H9 (cell line): ENCODE data around the gene RAB3IP. TPM values are rescaled to one million over a fixed set of nuclear protein-coding genes. Genes with fewer than 3 reads are reported as not detected.
"Not testable (repeated sequence)": the region's sequence is repeated elsewhere in the genome, so short reads cannot be mapped to it uniquely, and the experiment has no call there.

Source experiments
- DNase-seq: peaks from one replicate; pipeline ENCODE4 v3.0.0-alpha.2; 2017
- H2AFZ ChIP-seq: one replicate; pipeline ENCODE4 v1.6.1; 2013; ENCODE audit warnings: mild to moderate bottlenecking, low read length, control low read depth, moderate library complexity
- H2AK5ac ChIP-seq: 2 replicates; pipeline ENCODE4 v1.6.1; 2013; ENCODE audit warnings: low read length, control low read depth, mixed read lengths; ENCODE audit not compliant: insufficient read length
- H2BK120ac ChIP-seq: one replicate; pipeline ENCODE4 v1.6.1; 2013; ENCODE audit warnings: low read depth, mild to moderate bottlenecking, low read length, control low read depth, inconsistent platforms; ENCODE audit not compliant: poor library complexity, severe bottlenecking
- H2BK12ac ChIP-seq: 2 replicates; pipeline ENCODE4 v1.6.1; 2013; ENCODE audit warnings: low read length, control low read depth, mixed read lengths, low read depth; ENCODE audit not compliant: insufficient read length
- H2BK15ac ChIP-seq: 2 replicates; pipeline ENCODE4 v1.6.1; 2013; ENCODE audit warnings: low read depth, low read length, control low read depth
- H2BK20ac ChIP-seq: one replicate; pipeline ENCODE4 v1.6.1; 2013; ENCODE audit warnings: low read depth, mild to moderate bottlenecking, low read length, control low read depth, inconsistent platforms; ENCODE audit not compliant: poor library complexity, severe bottlenecking
- H2BK5ac ChIP-seq: 2 replicates; pipeline ENCODE4 v1.6.1; 2013; ENCODE audit warnings: low read length, control low read depth, mixed read lengths; ENCODE audit not compliant: insufficient read length
- H3K14ac ChIP-seq: 2 replicates; pipeline ENCODE4 v1.6.1; 2013; ENCODE audit warnings: low read length, control low read depth; ENCODE audit not compliant: insufficient read depth
- H3K18ac ChIP-seq: 2 replicates; pipeline ENCODE4 v1.6.1; 2013; ENCODE audit warnings: low read depth, mild to moderate bottlenecking, mixed read lengths, low read length, control low read depth; ENCODE audit not compliant: insufficient read length
- H3K23ac ChIP-seq: 2 replicates; pipeline ENCODE4 v1.6.1; 2013; ENCODE audit warnings: low read length, control low read depth, mixed read lengths, low read depth; ENCODE audit not compliant: insufficient read length
- H3K23me2 ChIP-seq: 2 replicates; pipeline ENCODE4 v1.6.1; 2013; ENCODE audit warnings: low read depth, mild to moderate bottlenecking, mixed read lengths, low read length, control low read depth; ENCODE audit not compliant: insufficient read length, poor library complexity, severe bottlenecking
- H3K27ac ChIP-seq: 2 replicates; pipeline ENCODE4 v1.5.1; 2013; ENCODE audit warnings: low read length, control low read depth, mixed read lengths, low read depth; ENCODE audit not compliant: insufficient read length
- H3K27me3 ChIP-seq: 2 replicates; pipeline ENCODE4 v1.6.1; 2013; ENCODE audit warnings: low read length, control low read depth, inconsistent platforms; ENCODE audit not compliant: insufficient read depth
- H3K4ac ChIP-seq: 2 replicates; pipeline ENCODE4 v1.6.1; 2013; ENCODE audit warnings: low read depth, mild to moderate bottlenecking, control low read depth, inconsistent platforms, low read length, moderate library complexity
- H3K4me1 ChIP-seq: 2 replicates; pipeline ENCODE4 v1.6.1; 2013; ENCODE audit warnings: low read length, control low read depth, inconsistent platforms; ENCODE audit not compliant: insufficient read depth
- H3K4me2 ChIP-seq: 2 replicates; pipeline ENCODE4 v1.6.1; 2013; ENCODE audit warnings: low read length, control low read depth, mixed read lengths; ENCODE audit not compliant: insufficient read length, insufficient read depth
- H3K56ac ChIP-seq: 2 replicates; pipeline ENCODE4 v1.6.1; 2013; ENCODE audit warnings: low read depth, mild to moderate bottlenecking, mixed read lengths, low read length, control low read depth; ENCODE audit not compliant: insufficient read length
- H3K79me1 ChIP-seq: 2 replicates; pipeline ENCODE4 v1.6.1; 2013; ENCODE audit warnings: low read depth, mild to moderate bottlenecking, moderate library complexity, low read length, control low read depth, inconsistent platforms; ENCODE audit not compliant: insufficient read depth, poor library complexity, severe bottlenecking
- H3K79me2 ChIP-seq: 2 replicates; pipeline ENCODE4 v1.6.1; 2013; ENCODE audit warnings: low read length, control low read depth, inconsistent platforms; ENCODE audit not compliant: insufficient read depth
- H3K9ac ChIP-seq: 2 replicates; pipeline ENCODE4 v1.6.1; 2013; ENCODE audit warnings: low read length, control low read depth, mixed read lengths; ENCODE audit not compliant: insufficient read length; ENCODE audit errors: extremely low read depth
- H3K9me3 ChIP-seq: one replicate; pipeline ENCODE4 v1.6.1; 2013; ENCODE audit warnings: low read depth, low read length, inconsistent platforms; ENCODE audit not compliant: control insufficient read depth
- H3T11ph ChIP-seq: one replicate; pipeline ENCODE4 v1.6.1; 2013; ENCODE audit warnings: mild to moderate bottlenecking, low read length, control low read depth, inconsistent platforms
- H4K20me1 ChIP-seq: one replicate; pipeline ENCODE4 v1.6.1; 2013; ENCODE audit not compliant: control insufficient read depth, insufficient read length, insufficient read depth
- H4K5ac ChIP-seq: 2 replicates; pipeline ENCODE4 v1.6.1; 2013; ENCODE audit warnings: low read depth, mild to moderate bottlenecking, mixed read lengths, low read length, control low read depth; ENCODE audit not compliant: insufficient read length
- H4K8ac ChIP-seq: replicated peaks from 2 replicates; pipeline ENCODE4 v1.6.1; 2013; ENCODE audit warnings: low read length, control low read depth, mixed read lengths, low read depth; ENCODE audit not compliant: insufficient read length
- H4K91ac ChIP-seq: 2 replicates; pipeline ENCODE4 v1.6.1; 2013; ENCODE audit warnings: low read depth, mild to moderate bottlenecking, moderate library complexity, mixed read lengths, low read length, control low read depth; ENCODE audit not compliant: insufficient read length
- H3K27ac Mint-ChIP-seq, 3 experiments: 2 replicates in 2 of 3; 3 replicates in 1 of 3; pipeline ENCODE4 v1.8.0; 2020 to 2021; ENCODE audit warnings: mixed read lengths in 3 of 3, mild to moderate bottlenecking in 1 of 3, moderate library complexity in 1 of 3
- H3K27me3 Mint-ChIP-seq: 2 replicates; pipeline ENCODE4 v1.8.0; 2021; ENCODE audit warnings: low read depth, mild to moderate bottlenecking, moderate library complexity, mixed read lengths
- H3K36me3 Mint-ChIP-seq, 3 experiments: 2 replicates in 2 of 3; 3 replicates in 1 of 3; pipeline ENCODE4 v1.8.0; 2020 to 2021; ENCODE audit warnings: low read depth in 3 of 3, mixed read lengths in 3 of 3; ENCODE audit not compliant: insufficient read depth in 1 of 3
- H3K4me1 Mint-ChIP-seq, 2 experiments: 2 replicates each; pipeline ENCODE4 v1.8.0; 2020; ENCODE audit warnings: mixed read lengths in 2 of 2
- H3K4me3 Mint-ChIP-seq, 2 experiments: 2 replicates in 1 of 2; 3 replicates in 1 of 2; pipeline ENCODE4 v1.8.0; 2020 to 2021; ENCODE audit warnings: mild to moderate bottlenecking in 2 of 2, mixed read lengths in 2 of 2, moderate library complexity in 1 of 2
- H3K9me3 Mint-ChIP-seq, 2 experiments: 2 replicates in 1 of 2; 3 replicates in 1 of 2; pipeline ENCODE4 v1.8.0; 2020; ENCODE audit warnings: mild to moderate bottlenecking in 2 of 2, mixed read lengths in 2 of 2, moderate library complexity in 1 of 2
- CTCF ChIP-seq: fragments of 200-600 bp; sonication (generic); conservative IDR thresholded peaks from 3 replicates; pipeline ENCODE4 v1.8.0; 2021; ENCODE audit warnings: antibody characterized with exemption, mild to moderate bottlenecking
- WGBS: extraction: QIAGEN DNeasy Blood & Tissue Kit; methylation state at CpG from one replicate; pipeline ENCODE4 v1.1.7; 2013; ENCODE audit warnings: missing lambda C conversion rate, low lambda C conversion rate, mixed read lengths; ENCODE audit not compliant: insufficient read length; ENCODE audit errors: extremely low coverage; 5-methylcytosine and 5-hydroxymethylcytosine counted together
- total RNA-seq: library from RNA; stranded (reverse); gene quantifications from 2 replicates; pipeline ENCODE4 v1.2.1, GENCODE V29; 2021

RAB3IP gene
- total RNA-seq, 1 experiment from 2014 or later, result 45.5 TPM

- Histone ChIP-seq H3K23me2 (no peaks in the 10 kb centered on the region), H3K56ac (no peak overlapping the region), H3K4me1 (no peaks in the 10 kb centered on the region), H4K5ac (no peak overlapping the region), H2AK5ac (no peak overlapping the region), H4K8ac (no peak overlapping the region), H3K9ac (no peak overlapping the region), H3K14ac (no peak overlapping the region), H3K79me1 (no peaks in the 10 kb centered on the region), H2BK5ac (no peak overlapping the region), H2AFZ (no peak overlapping the region), H3K79me2 (no peaks in the 10 kb centered on the region), H4K91ac (no peak overlapping the region), H3K4ac (no peak overlapping the region), H2BK12ac (no peak overlapping the region), H2BK120ac (no peak overlapping the region), H2BK20ac (no peak overlapping the region), H3K9me3 (peaks cover 4% of the 10 kb centered on the region), H3K27ac (no peak overlapping the region), H2BK15ac (no peak overlapping the region), H3T11ph (no peak overlapping the region), H3K4me2 (no peak overlapping the region), H3K18ac (no peak overlapping the region), H4K20me1 (no peaks in the 10 kb centered on the region), H3K27me3 (no peaks in the 10 kb centered on the region), H3K23ac (no peak overlapping the region)
- Mint-ChIP-seq H3K4me3 (no peak overlapping the region), H3K9me3 (peaks cover 37 to 40% of the 10 kb centered on the region in 2 experiments), H3K36me3 (peaks cover 50 to 67% (median 66%) of the 10 kb centered on the region in 3 experiments), H3K27ac (no peak overlapping the region), H3K4me1 (no peaks in the 10 kb centered on the region), H3K27me3 (no peaks in the 10 kb centered on the region)
- no CpG with 5 or more reads among the region's 2 CpGs for WGBS
- TF ChIP-seq CTCF, result no peak
- DNase-seq, result no peak
Observed at GRCh38 chr12:69758105-69758504, 19.4 kb downstream of the RAB3IP start.

GRCh38 chr12:69759581-69759980, 20.9 kb downstream of the RAB3IP start:
- peaks cover 60 to 80% (median 77%) of the 10 kb centered on the region in 3 experiments for H3K36me3 Mint-ChIP-seq
- H3K23me2 ChIP-seq, H3K4me1 Mint-ChIP-seq, H2BK15ac ChIP-seq, H3K4me1 ChIP-seq, H2AK5ac ChIP-seq, H2AFZ ChIP-seq, H2BK5ac ChIP-seq, H3K4me2 ChIP-seq, H3K27me3 ChIP-seq, H3K79me1 ChIP-seq, H4K5ac ChIP-seq, H2BK20ac ChIP-seq, H3K18ac ChIP-seq, H3K79me2 ChIP-seq, H3K14ac ChIP-seq, H3K9ac ChIP-seq, H3K27ac Mint-ChIP-seq, H4K91ac ChIP-seq, H4K20me1 ChIP-seq, H2BK120ac ChIP-seq, H3K23ac ChIP-seq, H3K56ac ChIP-seq, H3K27ac ChIP-seq, H2BK12ac ChIP-seq, H3T11ph ChIP-seq, H3K27me3 Mint-ChIP-seq, H3K4ac ChIP-seq, H3K4me3 Mint-ChIP-seq, H4K8ac ChIP-seq, H3K9me3 ChIP-seq, DNase-seq: not testable (repeated sequence)
- no CpG with 5 or more reads among the region's 39 CpGs for WGBS
- H3K9me3 Mint-ChIP-seq, result peaks cover 46 to 48% of the 10 kb centered on the region in 2 experiments
